Body of pancreas (tissue), 4 donors: ENCODE results near the gene TJAP1.

Experiments
- CTCF ChIP-seq, 7 experiments: fragments of 450-650 bp in 4 of 7; fragments of 200-600 bp in 3 of 7; sonication (generic) in 3 of 7; IDR thresholded peaks; one replicate each; pipeline ENCODE4 v1.5.1; 2016 to 2019; ENCODE audit warnings: antibody characterized with exemption in 7 of 7
- POLR2A ChIP-seq, 3 donors: fragments of 450-650 bp; IDR thresholded peaks; one replicate each; pipeline ENCODE4 v1.6.1; 2016; ENCODE audit warnings: antibody characterized with exemption in 3 of 3, mild to moderate bottlenecking in 2 of 3

GRCh38 chr6:43500921-43501320 lies 23.6 kb downstream of the TJAP1 start:
- TF ChIP-seq CTCF (IDR thresholded peaks at IDR 0.05) (no peak), POLR2A (IDR thresholded peaks at IDR 0.05) (no peak)
